Stimulated activated CD8-positive, alpha-beta memory T cell treated with anti-CD3 and anti-CD28 coated beads, Interleukin-2, amount 100 ng/mL, for 1 hour (primary cell): ENCODE results near the gene U2AF2.

Experiments used
- DNase-seq, 2 donors: peaks; one replicate each; pipeline ENCODE4 v3.0.0-alpha.2; 2020; ENCODE audit warnings: low read depth in 2 of 2

U2AF2 gene

DNA sequence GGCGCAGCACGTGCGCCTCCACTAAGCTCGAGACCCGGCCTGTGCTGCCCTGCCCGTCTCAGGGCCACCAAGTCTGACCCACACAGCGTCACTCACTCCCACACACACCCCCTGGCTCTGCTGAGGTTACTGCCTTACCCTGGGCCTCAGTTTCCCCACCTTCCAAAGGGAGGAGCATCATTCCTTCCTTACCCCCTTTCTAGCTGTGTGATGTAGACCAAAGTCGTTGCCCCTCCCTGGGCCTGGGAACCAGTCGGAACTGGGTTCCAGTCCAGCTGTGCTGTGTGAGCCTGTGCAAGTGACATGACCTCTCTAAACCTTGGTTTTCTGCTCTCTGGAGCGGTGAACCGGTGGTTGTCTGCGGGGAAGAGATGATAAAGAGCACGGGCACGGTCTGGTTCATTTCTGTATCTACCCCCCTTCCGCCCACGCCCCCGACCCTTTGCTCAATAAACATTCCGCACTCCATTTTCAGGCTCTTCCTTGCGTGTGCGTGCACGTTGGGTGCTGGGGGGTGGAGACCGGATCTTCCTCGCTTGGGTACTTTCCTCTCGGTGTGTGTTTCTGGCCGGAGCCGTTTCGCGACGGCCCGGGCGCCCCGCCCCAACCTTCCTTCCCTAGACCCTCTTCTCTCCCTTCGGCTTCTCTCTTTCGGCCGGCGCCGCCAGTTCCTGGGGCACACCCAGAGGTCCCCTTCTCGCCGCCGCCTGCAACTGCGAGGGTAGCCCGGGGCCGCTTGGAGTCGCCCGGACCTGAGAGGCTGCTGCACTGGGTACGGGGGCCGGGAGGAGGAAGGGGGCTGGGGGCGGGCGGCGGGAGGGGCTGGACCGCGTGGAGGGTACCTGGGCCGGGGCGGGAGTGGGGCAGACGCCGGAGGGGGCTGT is 11.6 kb upstream of the U2AF2 start, which contains the start of gene ZNF581:
Gene ZNF581, plus strand, starts transcription at position 647 of the 884 bp plus-strand sequence. CDS start 923 bp downstream, outside the sequence.
- peak in 1 of 2 donors; percentile 58 for DNase-seq

DNA sequence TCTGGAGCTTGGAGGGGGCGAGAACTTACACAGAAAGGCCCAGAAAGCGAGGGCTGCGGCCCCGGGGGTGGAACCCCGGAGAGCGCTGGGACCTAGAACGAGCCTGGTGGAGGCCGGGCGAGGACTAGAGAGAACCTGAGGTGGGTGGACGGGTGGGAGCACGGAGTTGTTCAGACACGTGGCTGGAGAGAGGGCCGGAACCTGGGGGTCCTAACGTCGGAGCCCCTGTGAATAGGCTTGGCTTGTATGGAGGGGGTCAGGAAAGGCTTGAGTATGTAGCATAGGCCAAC is 11.0 kb upstream of the U2AF2 start:
- DNase-seq = no peak

DNA sequence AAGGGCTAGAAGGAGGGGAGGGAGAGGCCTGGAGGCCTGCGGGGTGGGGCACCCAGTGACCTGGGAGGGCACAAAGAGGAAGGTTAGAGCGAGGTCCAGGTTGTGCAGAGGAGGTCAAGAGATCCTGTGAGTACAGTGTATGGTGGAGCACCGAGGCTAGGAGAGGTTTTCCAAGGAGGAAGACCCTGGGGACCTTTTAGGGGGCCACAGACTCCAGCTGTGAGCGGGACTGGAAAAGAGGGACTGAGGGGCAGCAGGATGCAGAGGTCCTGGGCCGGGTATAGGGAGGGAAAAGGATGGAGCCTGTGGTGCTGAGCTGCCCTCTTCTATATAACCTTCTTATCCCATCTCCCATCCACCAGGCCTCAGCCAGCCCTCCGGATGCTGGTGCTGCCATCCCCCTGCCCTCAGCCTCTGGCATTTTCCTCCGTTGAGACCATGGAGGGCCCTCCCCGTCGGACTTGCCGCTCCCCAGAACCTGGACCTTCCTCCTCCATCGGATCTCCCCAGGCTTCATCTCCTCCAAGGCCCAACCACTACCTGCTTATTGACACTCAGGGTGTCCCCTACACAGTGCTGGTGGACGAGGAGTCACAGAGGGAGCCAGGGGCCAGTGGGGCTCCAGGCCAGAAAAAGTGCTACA is 10.5 kb upstream of the U2AF2 start:
- no peak for DNase-seq

DNA sequence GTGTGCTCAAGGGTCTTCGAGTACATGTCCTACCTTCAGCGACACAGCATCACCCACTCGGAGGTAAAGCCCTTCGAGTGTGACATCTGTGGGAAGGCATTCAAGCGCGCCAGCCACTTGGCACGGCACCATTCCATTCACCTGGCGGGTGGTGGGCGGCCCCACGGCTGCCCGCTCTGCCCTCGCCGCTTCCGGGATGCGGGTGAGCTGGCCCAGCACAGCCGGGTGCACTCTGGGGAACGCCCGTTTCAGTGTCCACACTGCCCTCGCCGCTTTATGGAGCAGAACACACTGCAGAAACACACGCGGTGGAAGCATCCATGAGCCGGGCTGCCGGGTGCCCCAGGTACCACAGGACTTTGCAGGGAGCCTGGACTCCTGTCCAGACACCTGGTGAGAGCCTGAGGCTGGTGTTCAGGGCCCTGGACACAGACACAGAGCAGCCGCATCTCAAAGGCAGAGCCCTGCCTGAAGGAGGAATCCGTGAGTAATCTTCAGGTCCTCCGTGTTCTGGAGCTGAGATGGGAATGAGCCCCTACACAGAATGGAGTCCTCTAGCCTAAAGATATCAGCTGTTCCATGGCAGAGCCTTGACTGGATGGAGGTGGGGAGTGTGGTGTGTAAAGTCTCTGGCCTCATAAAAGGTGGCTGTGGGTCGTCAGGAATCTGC is 9.9 kb upstream of the U2AF2 start:
- no peak for DNase-seq

DNA sequence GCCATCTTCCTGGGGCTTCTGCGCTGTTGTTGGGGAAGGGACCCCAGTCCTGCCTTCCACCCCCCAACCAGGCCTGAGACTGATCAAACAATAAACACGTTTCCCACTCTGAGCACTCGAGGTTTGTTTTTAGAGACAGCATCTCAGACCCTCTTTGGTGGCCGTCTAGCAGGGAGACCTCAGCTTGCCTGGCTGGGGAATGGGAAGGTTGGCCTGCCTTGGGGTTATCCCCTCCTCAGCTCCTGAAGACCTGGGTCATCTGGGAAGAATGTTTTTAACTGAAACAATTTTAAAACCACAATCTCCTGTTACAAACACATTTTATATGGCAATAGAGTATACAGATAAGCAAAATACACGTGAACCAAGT is 9.3 kb upstream of the U2AF2 start:
- DNase-seq = no peak

DNA sequence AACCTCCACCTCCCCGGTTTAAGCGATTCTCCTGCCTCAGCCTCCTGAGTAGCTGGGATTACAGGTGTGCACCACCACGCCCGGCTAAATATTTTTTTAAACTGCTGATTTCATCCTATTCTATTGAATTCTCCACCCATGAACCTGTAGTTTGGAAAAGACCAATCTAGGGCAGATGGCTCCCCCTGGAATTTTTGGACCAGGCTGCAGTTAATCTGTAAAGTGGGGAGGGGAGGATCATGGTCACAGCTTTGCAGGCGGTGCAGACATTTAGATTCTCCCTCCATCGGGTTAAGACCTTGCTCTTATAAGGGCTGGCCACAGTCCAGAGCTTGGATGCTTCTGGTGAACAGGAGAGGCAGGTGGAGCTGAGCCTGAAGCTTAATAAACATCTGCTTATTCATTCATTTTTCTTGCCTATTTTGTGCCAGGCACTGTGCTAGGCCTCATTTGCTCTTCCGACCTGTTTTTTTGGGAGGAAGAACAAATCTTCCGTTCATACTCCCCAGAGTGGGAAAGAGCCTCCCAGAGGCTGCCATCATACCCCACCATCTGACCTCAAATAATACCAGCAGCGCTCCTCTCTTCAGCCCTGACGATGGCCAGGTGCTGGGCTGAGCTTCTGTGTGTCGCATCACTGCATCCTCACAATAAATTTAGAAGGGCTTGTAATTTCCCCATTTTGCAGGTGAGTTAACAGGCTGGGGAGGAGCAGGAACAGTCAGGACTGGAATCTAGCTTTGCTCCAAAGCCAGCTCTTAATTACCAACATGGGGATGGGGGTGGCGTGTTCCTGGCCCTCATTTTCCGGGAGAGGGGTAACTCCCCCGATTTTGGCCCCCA is 7.7 kb upstream of the U2AF2 start:
- DNase-seq = no peak

DNA sequence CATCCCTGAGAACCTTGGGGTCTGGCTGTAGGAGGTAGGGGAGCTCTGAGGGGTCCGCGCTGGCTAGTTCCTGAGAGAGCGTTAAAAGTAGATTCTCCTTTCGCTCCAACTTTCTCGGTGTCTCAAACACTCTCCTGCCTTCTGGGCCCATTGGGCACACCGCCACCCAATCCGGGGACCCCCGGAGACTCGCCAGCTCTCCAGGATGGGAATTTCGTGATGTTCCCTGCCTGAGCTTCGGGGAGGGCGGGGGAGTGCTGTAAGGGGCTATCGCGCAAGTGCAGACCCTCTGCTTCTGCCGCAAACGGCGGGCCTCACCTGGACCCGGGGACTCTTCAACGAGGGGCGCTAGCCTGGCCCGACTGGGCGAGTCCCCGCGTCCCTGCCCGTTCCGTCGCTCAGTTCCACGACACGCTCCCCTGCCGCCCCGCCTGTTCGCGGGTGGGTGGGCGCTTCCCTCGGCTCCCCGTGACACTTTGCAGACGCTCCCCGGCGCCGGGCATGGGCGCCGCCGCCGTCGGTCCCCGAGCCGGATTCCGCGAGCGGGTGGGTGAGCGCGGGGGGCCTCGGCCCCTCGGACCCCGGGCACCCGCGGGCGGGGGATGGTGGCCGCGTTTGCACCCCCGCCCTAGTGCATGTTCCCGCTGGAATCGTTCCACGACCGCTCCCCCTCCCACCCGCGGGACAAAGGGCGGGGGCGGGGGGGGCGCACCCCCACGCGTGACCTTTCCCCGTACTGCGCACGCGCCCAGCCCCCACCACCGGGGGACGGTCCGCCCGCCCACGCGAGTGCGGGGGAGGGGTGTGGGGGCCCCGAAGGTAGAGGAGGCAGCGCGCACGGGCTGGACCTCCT is 6.9 kb upstream of the U2AF2 start, which contains the start of gene CCDC106:
Gene CCDC106, plus strand, starts transcription at position 481 of the 853 bp plus-strand sequence. CDS start 835 bp downstream, outside the sequence.
- DNase-seq = no peak

DNA sequence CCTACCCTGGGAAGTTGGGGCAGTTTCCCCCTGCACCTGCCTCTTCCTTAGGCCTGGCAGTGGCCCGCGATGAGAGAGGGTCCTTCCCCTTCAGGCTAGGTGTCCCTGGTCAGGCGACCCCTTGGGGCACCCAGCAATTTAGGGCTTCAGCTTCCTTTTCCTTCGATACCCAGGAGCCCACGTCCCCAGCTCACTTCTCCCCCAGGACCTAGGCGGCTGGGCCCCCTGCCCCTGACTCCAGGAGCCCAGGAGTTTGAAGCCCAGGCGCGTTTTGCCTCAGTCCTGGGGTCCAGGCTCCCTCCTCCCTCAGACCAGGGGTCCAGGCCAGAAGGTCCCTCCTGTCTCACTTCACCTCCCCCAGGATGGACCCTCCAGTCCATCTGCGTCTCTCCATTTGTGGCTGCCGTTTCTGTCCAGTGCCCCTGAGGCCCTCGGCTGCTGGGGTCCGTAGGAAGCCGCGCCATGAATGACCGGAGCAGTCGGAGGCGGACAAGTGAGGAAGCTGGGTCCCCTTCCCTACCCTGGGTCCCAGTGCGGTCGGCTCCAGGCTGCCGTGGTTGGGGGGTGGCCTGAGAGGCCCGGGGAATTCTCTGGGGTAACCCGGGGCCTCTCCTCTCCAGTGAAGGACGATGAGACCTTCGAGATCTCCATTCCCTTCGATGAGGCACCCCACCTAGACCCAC is 6.1 kb upstream of the U2AF2 start:
- DNase-seq = no peak

DNA sequence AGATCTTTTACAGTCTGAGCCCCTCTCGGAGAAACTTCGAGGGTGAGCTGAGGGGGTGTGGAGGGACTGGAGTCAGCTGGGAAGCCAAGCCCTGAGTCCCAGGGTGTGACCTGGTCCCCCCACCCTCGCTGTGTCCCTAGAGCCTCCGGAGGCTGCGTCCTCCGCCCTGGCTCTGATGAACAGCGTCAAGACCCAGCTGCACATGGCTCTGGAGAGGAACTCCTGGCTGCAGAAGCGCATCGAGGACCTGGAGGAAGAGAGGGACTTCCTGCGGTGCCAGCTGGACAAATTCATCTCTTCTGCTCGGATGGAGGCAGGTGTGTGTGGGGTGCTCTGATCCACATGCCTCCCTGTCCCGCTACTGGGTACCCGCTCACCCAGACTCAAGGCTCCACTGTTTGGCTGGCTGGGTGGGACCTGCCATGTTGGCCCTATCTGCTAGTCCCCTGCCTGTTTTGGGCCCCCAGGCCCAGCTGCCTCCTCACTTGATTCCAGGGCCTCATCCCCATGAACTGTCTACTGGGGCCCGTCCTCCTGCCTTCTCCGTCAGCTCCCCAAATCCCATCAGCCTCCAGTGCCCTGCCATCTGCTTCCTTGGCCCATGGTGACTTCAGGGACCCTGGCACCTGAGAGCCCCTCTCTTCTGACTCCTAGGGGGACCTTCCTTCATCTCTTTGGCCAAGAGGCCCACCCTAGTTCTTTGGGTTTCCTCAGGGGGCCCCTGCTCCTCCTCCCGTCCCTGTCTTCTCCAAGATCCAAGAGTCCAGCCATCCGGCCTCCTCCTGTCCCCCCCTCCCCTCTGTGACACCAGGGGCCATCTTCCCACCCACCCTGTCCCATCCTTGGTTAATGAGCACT is 5.3 kb upstream of the U2AF2 start:
- DNase-seq = no peak

DNA sequence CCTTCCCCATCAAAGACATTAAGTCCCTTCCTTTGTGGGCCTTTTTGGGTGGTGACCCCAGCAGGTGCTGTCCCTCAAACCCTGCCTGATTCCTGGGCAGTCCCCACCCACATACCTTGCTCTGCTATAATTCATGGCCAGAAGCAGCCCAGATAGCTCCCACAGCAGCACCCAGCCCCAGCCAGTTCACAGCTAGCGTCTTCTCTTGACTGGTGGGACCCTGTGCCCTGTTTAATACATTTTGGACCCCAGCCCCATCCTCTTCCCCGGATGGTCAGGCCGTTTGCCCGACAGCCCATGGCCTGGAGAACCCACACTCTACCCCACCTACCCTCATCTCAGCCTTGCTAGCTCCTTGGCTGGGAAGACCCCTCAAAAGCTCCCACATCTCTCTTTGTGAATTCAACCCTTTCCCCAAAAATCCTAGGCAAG is 4.7 kb upstream of the U2AF2 start:
- DNase-seq = no peak

DNA sequence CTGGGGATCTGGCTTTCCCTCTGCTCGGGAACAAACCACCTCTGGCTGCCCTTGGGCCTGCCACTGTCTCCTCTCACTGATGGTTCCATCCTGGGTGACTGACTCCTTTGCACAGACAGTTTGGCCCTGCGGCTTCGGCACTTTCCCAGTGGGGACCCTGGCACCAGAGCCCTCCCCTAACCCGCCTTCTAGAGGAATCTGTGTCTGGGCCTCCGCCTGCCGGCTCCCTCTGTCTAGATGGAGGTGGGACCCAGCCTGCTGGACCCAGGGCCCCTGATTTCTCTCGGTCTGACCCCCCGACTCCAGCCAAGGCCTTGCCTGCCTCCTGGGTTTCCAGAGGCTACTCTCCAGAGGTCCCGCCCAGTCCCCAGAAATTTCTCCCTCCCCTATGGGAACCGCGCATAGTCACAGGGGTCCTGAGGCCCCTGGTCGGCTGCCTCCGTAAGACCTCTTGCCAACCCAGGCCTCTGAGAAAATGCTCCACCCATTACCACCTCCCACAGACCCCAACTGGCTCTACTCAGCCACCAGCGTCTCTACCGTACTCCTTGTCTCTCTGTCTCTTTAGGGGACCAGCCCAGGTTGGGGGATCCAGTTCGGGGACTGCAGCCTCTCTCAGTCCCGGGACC is 4.1 kb upstream of the U2AF2 start:
- DNase-seq = no peak

DNA sequence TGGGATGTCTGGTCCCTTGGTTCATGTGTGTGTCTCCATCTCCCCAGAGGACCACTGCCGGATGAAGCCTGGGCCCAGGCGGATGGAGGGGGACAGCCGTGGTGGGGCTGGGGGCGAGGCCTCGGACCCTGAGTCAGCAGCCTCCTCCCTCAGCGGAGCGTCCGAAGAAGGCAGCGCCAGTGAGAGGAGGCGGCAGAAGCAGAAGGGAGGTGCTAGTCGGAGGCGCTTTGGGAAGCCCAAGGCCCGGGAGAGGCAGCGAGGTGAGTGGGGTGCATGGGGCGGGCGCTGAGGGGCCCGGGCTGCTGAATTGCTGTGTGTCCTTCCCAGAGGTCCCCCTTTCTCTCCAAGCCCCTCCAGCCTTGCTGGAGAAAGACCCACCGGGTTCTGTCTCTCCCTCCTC is 3.6 kb upstream of the U2AF2 start:
- no peak for DNase-seq

DNA sequence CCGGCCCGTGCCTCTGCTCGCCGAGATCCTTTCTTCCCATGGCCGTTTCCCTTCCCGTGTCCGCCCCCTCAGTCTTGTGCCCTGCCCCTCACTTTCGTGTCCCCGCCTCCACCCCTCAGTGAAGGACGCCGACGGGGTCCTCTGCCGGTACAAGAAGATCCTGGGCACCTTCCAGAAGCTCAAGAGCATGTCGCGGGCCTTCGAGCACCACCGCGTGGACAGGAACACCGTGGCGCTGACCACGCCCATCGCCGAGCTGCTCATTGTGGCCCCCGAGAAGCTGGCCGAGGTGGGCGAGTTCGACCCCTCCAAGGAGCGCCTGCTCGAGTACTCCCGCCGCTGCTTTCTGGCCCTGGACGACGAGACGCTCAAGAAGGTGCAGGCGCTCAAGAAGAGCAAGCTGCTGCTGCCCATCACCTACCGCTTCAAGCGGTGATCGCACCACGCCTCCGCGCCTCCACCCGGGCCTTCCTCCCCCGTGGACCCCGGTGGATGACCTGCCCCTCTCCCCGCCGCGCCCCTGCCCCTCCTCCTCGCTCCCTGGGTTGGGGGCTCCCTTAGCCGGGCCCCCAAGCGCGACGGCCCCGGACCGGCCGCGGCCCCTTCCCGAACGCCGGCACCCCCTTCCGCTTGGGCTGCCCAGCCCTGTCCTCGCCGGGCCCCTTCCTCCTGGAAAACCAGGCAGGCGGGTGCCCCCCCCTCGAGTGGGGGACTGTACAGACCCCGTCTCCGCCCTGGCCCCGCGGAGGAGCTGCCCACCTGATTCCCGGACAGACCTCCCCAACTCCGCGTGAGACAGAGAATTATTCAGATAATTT is 2.3 kb upstream of the U2AF2 start:
- no peak for DNase-seq

DNA sequence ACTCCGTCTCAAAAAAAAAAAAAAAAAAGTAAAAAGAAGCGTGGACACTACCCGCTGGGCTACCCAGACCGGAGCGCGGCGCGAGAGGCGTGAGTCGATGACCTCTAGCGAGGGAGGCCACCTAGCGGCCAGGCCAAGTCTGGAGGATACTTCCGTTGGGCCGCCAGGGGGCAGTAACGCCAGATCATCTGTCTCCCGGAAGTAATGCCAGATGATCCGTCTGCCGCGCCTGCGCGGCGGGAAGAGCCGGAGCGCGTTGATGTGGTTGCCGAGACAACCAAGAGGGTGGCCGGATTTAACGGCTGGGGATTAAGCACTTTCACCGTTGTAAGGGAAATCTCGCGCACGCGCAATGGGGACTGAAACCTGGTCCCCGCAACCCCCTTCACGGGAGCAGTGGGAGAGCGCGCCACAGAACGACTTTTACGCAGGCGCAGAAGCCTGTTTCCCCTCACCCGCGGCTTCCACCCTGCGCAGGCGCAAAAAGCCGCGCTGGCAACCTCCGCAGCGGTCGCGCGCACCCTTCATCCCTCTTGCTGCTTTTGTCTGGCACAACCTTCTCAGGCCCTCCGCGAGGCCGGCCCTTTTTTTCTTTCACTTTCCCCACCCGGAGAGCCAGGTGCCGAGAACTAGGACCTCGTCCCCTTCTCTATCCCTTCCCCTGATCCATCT is 1.0 kb upstream of the U2AF2 start:
- DNase-seq = peak; percentile 98 to 99

DNA sequence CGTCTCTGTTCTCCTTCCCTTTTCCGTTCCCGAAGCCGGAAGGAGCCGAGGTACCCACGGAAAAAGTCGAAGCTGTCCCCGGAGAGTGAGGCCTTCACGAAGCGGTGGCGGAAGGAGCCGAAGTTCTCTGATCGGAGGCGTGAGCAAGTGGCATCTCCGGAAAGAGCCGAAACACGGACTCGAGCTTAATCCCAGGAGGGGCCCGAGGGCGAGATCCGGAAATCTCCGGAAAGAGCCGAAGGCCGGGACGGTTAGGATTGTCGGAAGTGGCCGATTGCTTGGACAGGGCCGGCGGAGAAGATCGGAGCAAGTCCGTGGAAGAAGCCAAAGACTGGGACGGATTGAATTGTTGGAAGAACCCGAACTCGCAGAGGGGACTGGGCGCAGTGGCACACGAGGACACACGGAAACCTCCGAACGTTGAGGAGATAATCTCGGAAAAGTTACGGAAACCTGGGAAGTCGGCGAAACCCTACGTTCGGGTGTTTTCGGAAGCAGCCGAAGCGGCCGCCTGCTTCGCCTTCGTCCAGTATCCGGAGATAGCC is 440 bp upstream of the U2AF2 start:
- DNase-seq = peak; percentile 92 to 96

DNA sequence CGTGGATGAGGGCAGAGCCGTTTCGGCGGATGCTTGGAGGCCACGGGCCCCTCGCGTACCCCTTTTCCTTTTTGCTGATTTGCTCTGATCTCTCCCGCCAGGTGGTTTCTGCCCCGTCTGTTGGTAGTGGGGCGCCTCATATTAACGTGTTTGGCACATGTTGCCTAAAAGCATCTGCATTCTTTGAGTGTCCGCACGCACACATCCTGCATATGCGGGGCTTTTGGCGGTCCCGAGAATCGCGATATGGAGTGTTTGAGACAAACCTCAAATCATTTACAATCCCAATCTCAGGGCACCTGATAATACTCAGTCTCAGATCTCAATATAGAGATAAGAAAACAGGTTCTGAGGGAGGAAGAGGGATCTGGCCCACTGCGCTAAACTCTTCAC is 809 bp downstream of the U2AF2 start:
- no peak for DNase-seq

DNA sequence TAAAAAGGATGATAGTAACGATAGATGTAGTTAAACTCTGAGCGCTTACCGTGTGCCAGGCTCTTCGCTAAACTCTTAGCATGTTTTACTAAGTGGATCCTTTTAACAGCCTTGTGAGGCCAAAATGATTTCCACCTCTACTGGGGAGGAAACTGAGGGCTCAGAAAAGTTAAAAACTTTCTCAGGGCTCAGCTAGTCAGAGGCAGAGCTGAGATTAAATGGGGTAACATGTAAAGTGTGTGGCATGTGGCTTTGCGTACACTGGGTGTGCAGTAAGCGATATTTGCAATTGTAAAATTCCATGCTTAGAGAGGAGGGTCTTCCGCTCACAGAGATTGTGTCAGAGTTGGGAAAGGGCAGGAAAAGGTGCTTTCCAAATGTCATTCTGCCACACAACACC is 1.7 kb downstream of the U2AF2 start:
- DNase-seq = no peak
